ENCODE data around the gene PCDHA9. TPM values are rescaled to one million over a fixed set of nuclear protein-coding genes. Genes with fewer than 3 reads are reported as not detected.
"Not testable (repeated sequence)": the region's sequence is repeated elsewhere in the genome, so short reads cannot be mapped to it uniquely, and the experiment has no call there.

Gene PCDHA9
- total RNA-seq, 1 donor from 2014 or later, result 4.0 TPM

DNA sequence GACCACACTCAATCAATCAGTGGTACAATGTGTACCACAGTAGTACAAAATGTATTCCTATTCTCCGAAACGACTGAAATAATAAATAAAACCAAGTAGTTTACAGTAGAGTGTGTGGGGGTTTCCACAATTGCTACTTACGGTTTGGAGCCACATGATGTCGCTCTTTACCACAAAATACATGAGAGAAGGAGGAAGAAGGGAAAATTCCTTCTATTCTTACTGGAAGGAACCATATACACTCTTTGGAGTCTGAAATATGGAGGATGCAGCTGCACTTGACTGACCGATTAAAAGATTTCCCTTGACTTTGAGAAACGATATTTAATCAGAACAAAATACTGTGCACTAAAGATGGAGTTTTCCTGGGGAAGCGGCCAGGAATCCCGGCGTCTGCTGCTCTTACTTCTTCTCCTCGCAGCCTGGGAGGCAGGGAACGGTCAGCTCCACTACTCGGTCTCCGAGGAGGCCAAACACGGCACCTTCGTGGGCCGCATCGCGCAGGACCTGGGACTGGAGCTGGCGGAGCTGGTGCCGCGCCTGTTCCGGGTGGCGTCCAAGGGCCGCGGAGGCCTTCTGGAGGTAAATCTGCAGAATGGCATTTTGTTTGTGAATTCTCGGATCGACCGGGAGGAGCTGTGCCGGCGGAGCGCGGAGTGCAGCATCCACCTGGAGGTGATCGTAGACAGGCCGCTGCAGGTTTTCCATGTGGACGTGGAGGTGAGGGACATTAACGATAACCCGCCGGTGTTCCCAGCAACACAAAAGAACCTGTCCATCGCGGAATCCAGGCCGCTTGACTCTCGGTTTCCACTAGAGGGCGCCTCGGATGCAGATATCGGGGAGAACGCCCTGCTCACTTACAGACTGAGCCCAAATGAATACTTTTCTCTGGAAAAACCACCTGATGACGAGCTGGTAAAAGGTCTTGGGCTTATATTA lies 41.1 kb upstream of the PCDHA9 start, which contains the start of gene PCDHA4:
Gene PCDHA4, plus strand, starts transcription at position 235 of the 942 bp plus-strand sequence.
- Mint-ChIP-seq H3K9me3 (peaks cover 37% of the 10 kb centered on the region), H3K4me1 (peaks cover 10% of the 10 kb centered on the region), H3K27me3 (ENCODE audit: low read depth) (no peaks in the 10 kb centered on the region), H3K27ac (peak within 1 kb of the TSS; percentile 86), H3K4me3 (peak within 1 kb of the TSS; percentile 91), H3K36me3 (peaks cover 48% of the 10 kb centered on the region)
- peak in 1 of 2 experiments; percentile 78 for DNase-seq (ENCODE audit: low spot score in 2 of 2, unreplicated experiment in 2 of 2)
- TF ChIP-seq, protein P1, sequence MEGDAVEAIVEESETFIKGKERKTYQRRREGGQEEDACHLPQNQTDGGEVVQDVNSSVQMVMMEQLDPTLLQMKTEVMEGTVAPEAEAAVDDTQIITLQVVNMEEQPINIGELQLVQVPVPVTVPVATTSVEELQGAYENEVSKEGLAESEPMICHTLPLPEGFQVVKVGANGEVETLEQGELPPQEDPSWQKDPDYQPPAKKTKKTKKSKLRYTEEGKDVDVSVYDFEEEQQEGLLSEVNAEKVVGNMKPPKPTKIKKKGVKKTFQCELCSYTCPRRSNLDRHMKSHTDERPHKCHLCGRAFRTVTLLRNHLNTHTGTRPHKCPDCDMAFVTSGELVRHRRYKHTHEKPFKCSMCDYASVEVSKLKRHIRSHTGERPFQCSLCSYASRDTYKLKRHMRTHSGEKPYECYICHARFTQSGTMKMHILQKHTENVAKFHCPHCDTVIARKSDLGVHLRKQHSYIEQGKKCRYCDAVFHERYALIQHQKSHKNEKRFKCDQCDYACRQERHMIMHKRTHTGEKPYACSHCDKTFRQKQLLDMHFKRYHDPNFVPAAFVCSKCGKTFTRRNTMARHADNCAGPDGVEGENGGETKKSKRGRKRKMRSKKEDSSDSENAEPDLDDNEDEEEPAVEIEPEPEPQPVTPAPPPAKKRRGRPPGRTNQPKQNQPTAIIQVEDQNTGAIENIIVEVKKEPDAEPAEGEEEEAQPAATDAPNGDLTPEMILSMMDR (IDR thresholded peaks at IDR 0.05; ENCODE audit: unreplicated experiment), result peak; percentile 62

DNA sequence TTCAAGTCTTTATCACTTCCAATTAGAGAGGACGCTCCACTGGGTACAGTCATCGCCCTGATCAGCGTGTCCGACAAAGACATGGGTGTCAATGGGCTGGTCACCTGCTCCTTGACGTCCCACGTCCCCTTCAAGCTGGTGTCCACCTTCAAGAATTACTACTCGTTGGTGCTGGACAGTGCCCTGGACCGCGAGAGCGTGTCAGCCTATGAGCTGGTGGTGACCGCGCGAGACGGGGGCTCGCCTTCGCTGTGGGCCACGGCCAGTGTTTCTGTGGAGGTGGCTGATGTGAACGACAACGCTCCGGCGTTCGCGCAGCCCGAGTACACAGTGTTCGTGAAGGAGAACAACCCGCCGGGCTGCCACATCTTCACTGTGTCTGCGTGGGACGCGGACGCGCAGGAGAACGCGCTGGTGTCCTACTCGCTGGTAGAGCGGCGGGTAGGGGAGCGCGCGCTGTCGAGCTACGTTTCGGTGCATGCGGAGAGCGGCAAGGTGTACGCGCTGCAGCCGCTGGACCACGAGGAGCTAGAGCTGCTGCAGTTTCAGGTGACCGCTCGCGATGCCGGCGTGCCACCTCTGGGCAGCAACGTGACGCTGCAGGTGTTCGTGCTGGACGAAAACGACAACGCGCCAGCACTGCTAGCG lies 39.8 kb upstream of the PCDHA9 start:
- Mint-ChIP-seq H3K36me3 (peaks cover 57% of the 10 kb centered on the region), H3K4me3 (peak overlapping the region; percentile 91), H3K9me3 (peaks cover 46% of the 10 kb centered on the region)
- DNase-seq (ENCODE audit: low spot score in 2 of 2, unreplicated experiment in 2 of 2); H3K4me1 Mint-ChIP-seq; H3K27ac Mint-ChIP-seq; H3K27me3 Mint-ChIP-seq (ENCODE audit: low read depth): not testable (repeated sequence)

DNA sequence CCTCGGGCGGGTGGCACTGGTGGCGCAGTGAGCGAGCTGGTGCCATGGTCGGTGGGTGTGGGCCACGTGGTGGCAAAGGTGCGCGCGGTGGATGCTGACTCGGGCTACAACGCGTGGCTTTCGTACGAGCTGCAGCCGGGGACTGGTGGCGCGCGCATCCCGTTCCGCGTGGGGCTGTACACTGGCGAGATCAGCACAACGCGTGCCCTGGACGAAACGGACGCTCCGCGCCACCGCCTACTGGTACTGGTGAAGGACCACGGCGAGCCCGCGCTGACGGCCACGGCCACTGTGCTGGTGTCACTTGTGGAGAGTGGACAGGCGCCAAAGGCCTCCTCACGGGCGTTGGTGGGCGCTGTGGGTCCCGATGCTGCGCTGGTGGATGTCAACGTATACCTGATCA lies 39.3 kb upstream of the PCDHA9 start:
- no peaks in the 10 kb centered on the region for H3K27me3 Mint-ChIP-seq (ENCODE audit: low read depth)
- H3K36me3 Mint-ChIP-seq, result peaks cover 55% of the 10 kb centered on the region
- no peak for DNase-seq (ENCODE audit: low spot score in 2 of 2, unreplicated experiment in 2 of 2)
- H3K27ac Mint-ChIP-seq, result no peak overlapping the region
- no peak overlapping the region for H3K4me3 Mint-ChIP-seq
- TF ChIP-seq, protein P1 (IDR thresholded peaks at IDR 0.05; ENCODE audit: unreplicated experiment), result no peak
- peaks cover 10% of the 10 kb centered on the region for H3K4me1 Mint-ChIP-seq
- H3K9me3 Mint-ChIP-seq, result peaks cover 42% of the 10 kb centered on the region

DNA sequence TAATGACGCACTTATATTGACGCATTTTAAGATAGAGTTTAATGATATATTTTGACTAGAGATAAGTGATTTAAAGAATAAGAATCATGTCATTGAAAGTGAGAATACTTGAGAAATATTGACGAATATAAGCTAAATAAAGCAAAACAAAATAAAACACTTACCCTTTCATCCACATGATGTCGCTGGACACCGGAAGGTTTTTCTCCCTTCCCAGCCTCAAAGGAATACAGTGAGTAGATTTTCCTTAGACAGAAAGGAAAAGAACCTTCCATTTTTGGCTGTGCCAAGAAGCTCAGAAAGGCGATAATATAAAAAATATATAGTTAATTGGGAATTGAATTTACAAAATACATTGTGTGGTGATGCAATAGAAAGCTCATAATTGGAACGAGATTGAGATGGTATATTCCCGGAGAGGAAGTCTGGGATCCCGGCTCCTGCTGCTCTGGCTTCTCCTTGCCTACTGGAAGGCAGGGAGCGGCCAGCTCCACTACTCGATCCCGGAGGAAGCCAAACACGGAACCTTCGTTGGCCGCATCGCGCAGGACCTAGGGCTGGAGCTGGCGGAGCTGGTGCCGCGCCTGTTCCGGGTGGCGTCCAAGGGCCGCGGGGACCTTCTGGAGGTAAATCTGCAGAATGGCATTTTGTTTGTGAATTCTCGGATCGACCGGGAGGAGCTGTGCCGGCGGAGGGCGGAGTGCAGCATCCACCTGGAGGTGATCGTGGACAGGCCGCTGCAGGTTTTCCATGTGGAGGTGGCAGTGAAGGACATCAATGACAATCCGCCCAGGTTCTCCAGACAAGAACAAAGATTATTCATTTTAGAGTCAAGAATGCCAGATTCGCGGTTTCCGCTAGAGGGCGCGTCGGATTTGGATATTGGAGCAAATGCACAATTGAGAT lies 26.6 kb upstream of the PCDHA9 start, which contains the start of gene PCDHA5:
Gene PCDHA5, plus strand, starts transcription at position 239 of the 906 bp plus-strand sequence.
- TF ChIP-seq, protein P1 (IDR thresholded peaks at IDR 0.05; ENCODE audit: unreplicated experiment), result no peak
- DNase-seq (ENCODE audit: low spot score in 2 of 2, unreplicated experiment in 2 of 2), result no peak
- Mint-ChIP-seq H3K27ac (no peak within 1 kb of the TSS), H3K36me3 (peaks cover 32% of the 10 kb centered on the region), H3K9me3 (peaks cover 22% of the 10 kb centered on the region), H3K4me3 (no peak within 1 kb of the TSS), H3K4me1 (no peaks in the 10 kb centered on the region), H3K27me3 (ENCODE audit: low read depth) (no peaks in the 10 kb centered on the region)

DNA sequence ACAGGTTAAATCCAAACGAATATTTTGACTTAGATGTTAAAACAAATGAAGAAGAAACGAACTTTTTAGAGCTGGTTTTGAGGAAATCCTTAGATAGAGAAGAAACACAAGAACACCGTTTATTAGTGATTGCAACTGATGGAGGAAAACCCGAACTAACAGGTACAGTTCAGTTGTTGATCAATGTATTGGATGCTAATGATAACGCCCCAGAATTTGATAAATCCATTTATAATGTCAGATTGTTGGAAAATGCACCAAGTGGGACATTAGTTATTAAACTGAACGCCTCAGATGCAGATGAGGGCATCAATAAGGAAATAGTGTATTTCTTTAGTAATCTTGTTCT lies 25.9 kb upstream of the PCDHA9 start:
- no peak overlapping the region for H3K4me3 Mint-ChIP-seq
- peaks cover 34% of the 10 kb centered on the region for H3K36me3 Mint-ChIP-seq
- H3K9me3 Mint-ChIP-seq, result peaks cover 25% of the 10 kb centered on the region
- DNase-seq (ENCODE audit: low spot score in 2 of 2, unreplicated experiment in 2 of 2), result no peak
- no peaks in the 10 kb centered on the region for H3K27me3 Mint-ChIP-seq (ENCODE audit: low read depth)
- H3K4me1 Mint-ChIP-seq, result no peaks in the 10 kb centered on the region
- TF ChIP-seq, protein P1 (IDR thresholded peaks at IDR 0.05; ENCODE audit: unreplicated experiment), result no peak
- no peak overlapping the region for H3K27ac Mint-ChIP-seq

DNA sequence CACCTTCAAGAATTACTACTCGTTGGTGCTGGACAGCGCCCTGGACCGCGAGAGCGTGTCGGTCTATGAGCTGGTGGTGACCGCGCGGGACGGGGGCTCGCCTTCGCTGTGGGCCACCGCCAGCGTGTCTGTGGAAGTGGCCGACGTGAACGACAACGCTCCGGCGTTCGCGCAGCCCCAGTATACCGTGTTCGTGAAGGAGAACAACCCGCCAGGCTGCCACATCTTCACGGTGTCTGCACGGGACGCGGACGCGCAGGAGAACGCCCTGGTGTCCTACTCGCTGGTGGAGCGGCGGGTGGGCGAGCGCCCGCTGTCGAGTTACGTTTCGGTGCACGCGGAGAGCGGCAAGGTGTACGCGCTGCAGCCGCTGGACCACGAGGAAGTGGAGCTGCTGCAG lies 25.2 kb upstream of the PCDHA9 start:
- H3K9me3 Mint-ChIP-seq, result peaks cover 18% of the 10 kb centered on the region
- not testable (repeated sequence) for DNase-seq (ENCODE audit: low spot score in 2 of 2, unreplicated experiment in 2 of 2); H3K4me3 Mint-ChIP-seq; H3K4me1 Mint-ChIP-seq; H3K27ac Mint-ChIP-seq; H3K27me3 Mint-ChIP-seq (ENCODE audit: low read depth)
- peaks cover 35% of the 10 kb centered on the region for H3K36me3 Mint-ChIP-seq

Data from mesothelial cell of epicardium (in vitro differentiated cells).